Myocyte (in vitro differentiated cells): ENCODE data around the gene LSG1. TPM values are rescaled to one million over a fixed set of nuclear protein-coding genes. Genes with fewer than 3 reads are reported as not detected.
"Not testable (repeated sequence)": the region's sequence is repeated elsewhere in the genome, so short reads cannot be mapped to it uniquely, and the experiment has no call there.

ENCODE experiments used
- DNase-seq: peaks from one replicate; pipeline ENCODE4 v3.0.0-alpha.2; 2012; ENCODE audit warnings: low read depth
- total RNA-seq: library from RNA; depleted of rRNA; stranded (reverse); fragments of >200 nt; gene quantifications from 2 replicates; pipeline ENCODE4 v1.2.3, GENCODE V29; 2014

Gene LSG1
- total RNA-seq, 1 donor from 2014 or later: 32.1 TPM

GRCh38 chr3:194619741-194620140 is 52.2 kb downstream of the LSG1 start:
- DNase-seq: no peak

- no peak for DNase-seq
Measured at GRCh38 chr3:194618858-194619608, 53.0 kb downstream of the LSG1 start.

GRCh38 chr3:194617827-194618226 is 54.2 kb downstream of the LSG1 start:
- peak; percentile 56 for DNase-seq

GRCh38 chr3:194617143-194617671 is 54.8 kb downstream of the LSG1 start:
- DNase-seq: no peak

GRCh38 chr3:194615226-194615625 is 56.8 kb downstream of the LSG1 start:
- DNase-seq: peak; percentile 51

- DNase-seq: no peak
Measured at GRCh38 chr3:194612221-194612620, 59.8 kb downstream of the LSG1 start.

- no peak for DNase-seq
Measured at GRCh38 chr3:194610689-194611088, 61.3 kb downstream of the LSG1 start.

GRCh38 chr3:194609601-194610000 is 62.4 kb downstream of the LSG1 start:
- no peak for DNase-seq

GRCh38 chr3:194608981-194609380 is 63.0 kb downstream of the LSG1 start:
- DNase-seq: peak; percentile 51

- DNase-seq: no peak
Measured at GRCh38 chr3:194607592-194608389, 64.2 kb downstream of the LSG1 start.

- DNase-seq: no peak
Measured at GRCh38 chr3:194606941-194607340, 65.0 kb downstream of the LSG1 start.

- no peak for DNase-seq
Measured at GRCh38 chr3:194606163-194606562, 65.8 kb downstream of the LSG1 start.

GRCh38 chr3:194605314-194605713 is 66.7 kb downstream of the LSG1 start:
- not testable (repeated sequence) for DNase-seq

- DNase-seq: no peak
Measured at GRCh38 chr3:194604837-194605236, 67.2 kb downstream of the LSG1 start.

GRCh38 chr3:194604126-194604525 is 67.9 kb downstream of the LSG1 start:
- DNase-seq: no peak

GRCh38 chr3:194602669-194603171 is 69.3 kb downstream of the LSG1 start:
- peak; percentile 61 for DNase-seq

GRCh38 chr3:194598771-194599557 is 73.0 kb downstream of the LSG1 start:
- DNase-seq: peak; percentile 81

GRCh38 chr3:194596906-194597305 is 75.1 kb downstream of the LSG1 start:
- DNase-seq: no peak

- peak; percentile 98 for DNase-seq
Measured at GRCh38 chr3:194592798-194593752, 78.9 kb downstream of the LSG1 start.
